Measurements from ENCODE around the gene UROC1.

DNA sequence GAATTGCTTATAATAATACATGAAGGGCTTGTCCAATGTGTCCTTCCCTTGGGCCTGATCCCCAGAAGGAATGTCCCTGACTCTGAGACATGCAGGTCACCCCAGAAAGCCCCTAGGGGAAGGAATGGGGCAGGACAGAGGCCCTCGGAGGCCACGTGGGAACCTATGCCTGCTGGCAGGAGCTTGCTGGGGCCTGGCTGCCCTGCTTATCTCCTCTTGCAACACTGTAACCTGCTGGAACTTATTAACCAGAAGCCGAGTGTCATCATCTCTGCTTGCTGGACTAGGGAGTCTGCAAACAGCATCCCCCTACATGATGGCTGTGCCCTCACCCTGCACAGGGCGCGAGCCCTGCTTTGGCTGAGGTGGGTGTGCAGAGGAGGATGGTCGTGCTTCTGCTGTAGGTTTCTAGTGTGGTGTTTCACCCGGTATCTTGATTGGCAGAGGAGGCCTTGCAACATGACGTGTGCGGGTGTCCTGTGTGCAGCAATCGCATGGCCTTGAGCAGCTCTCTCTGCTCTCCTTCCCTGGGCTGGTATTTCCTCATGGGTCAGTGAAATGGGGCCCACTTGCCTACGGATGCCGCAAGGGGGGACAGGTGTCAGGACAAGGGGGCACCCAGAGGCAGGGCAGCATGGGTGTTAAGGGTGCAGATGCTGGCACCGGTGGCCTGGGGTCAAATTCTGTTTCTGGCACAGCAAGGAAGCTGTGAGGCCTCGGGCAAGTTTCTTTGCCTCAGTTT, 11.4 kb upstream of the UROC1 start:
- TF ChIP-seq GATA3 (IDR thresholded peaks at IDR 0.05; ENCODE audit: low read depth, low read length): no peak
- no peak for TF ChIP-seq GATA2 (IDR thresholded peaks at IDR 0.05; ENCODE audit: low read depth, low read length)
